Gastrocnemius medialis (tissue), 4 donors: Measurements from ENCODE around the gene RPA3.

Source experiments
- CTCF ChIP-seq, 5 experiments: fragments of 450-650 bp in 3 of 5; fragments of 200-600 bp in 2 of 5; sonication (generic) in 2 of 5; IDR thresholded peaks in 4 of 5; conservative IDR thresholded peaks in 1 of 5; 1 replicate in 4 of 5; 2 replicates in 1 of 5; pipeline ENCODE4 v1.5.1; 2016 to 2019; ENCODE audit warnings: antibody characterized with exemption in 5 of 5, mild to moderate bottlenecking in 3 of 5, moderate library complexity in 3 of 5
- POLR2A ChIP-seq, 2 donors: fragments of 450-650 bp; IDR thresholded peaks; one replicate each; pipeline ENCODE4 v1.6.1; 2017; ENCODE audit warnings: antibody characterized with exemption in 2 of 2, mild to moderate bottlenecking in 2 of 2, moderate library complexity in 2 of 2

DNA sequence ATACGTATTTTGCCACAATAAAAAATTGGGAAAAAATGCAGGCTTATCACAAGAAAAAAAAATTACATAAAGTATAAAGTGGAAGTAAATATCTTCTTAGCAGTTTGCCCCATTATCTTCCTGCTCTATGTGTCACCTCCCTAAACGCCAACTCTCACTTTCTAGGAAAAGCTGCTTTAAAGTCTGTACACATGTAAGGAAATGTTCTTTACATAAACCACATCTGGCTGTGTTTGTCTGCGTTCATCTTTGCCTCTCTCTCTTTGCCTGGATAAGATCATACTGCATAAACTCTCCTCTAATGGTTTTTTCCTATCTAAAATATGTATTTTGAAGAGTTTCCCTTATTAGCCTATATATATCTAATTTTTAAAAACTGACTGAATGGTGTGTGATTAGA lies 100.9 kb downstream of the RPA3 start:
- no peak for TF ChIP-seq CTCF (IDR thresholded peaks at IDR 0.05 in 4 of 5, conservative IDR thresholded peaks at IDR 0.05 in 1 of 5)
- TF ChIP-seq POLR2A (IDR thresholded peaks at IDR 0.05), result no peak
